Thoracic aorta (tissue), 2 donors: Measurements from ENCODE around the gene NOS1. TPM values are rescaled to one million over a fixed set of nuclear protein-coding genes. Genes with fewer than 3 reads are reported as not detected.

Source experiments
- ATAC-seq: fragments of 150-250 bp; one replicate; pipeline ENCODE4 v1.8.0; 2017; ENCODE audit warnings: low read depth; ENCODE audit not compliant: insufficient number of reproducible peaks, low FRiP score
- DNase-seq: peaks from one replicate; pipeline ENCODE4 v3.0.0-alpha.2; 2020; ENCODE audit warnings: low spot score
- H3K27ac ChIP-seq, 2 donors: fragments of 200-600 bp; sonication (generic); 1 replicate in 1 of 2; 2 replicates in 1 of 2; pipeline ENCODE4 v1.5.1; 2016; ENCODE audit warnings: mild to moderate bottlenecking in 2 of 2, moderate library complexity in 2 of 2
- H3K27me3 ChIP-seq: fragments of 200-600 bp; sonication (generic); replicated peaks from 2 replicates; pipeline ENCODE4 v1.6.0; 2016; ENCODE audit warnings: mild to moderate bottlenecking; ENCODE audit not compliant: insufficient read depth
- H3K36me3 ChIP-seq: fragments of 200-600 bp; sonication (generic); one replicate; pipeline ENCODE4 v1.5.1; 2016
- H3K4me1 ChIP-seq, 2 donors: fragments of 200-600 bp; sonication (generic); 1 replicate in 1 of 2; 2 replicates in 1 of 2; pipeline versions ENCODE4 v1.5.1 to v1.6.0; 2016; ENCODE audit warnings: low read depth in 2 of 2, mild to moderate bottlenecking in 1 of 2; ENCODE audit not compliant: control insufficient read depth in 1 of 2
- H3K4me3 ChIP-seq: fragments of 200-600 bp; sonication (generic); 2 replicates; pipeline ENCODE4 v1.5.1; 2016; ENCODE audit warnings: mild to moderate bottlenecking
- H3K9me3 ChIP-seq: fragments of 200-600 bp; sonication (generic); 2 replicates; pipeline ENCODE4 v1.5.1; 2016
- CTCF ChIP-seq: fragments of 200-600 bp; sonication (generic); IDR thresholded peaks from one replicate; pipeline ENCODE4 v1.5.1; 2019; ENCODE audit warnings: antibody characterized with exemption
- total RNA-seq, 2 donors: library from RNA; depleted of rRNA; stranded (reverse); fragments of >200 nt; gene quantifications; one replicate each; pipeline versions ENCODE4 v1.1.0 to v1.2.3, GENCODE V29; 2016

NOS1 gene
- total RNA-seq, 2 donors from 2014 or later, result 0.07 to 0.14 TPM

GRCh38 chr12:117343849-117344248 lies 17.6 kb downstream of the NOS1 start:
- TF ChIP-seq CTCF, result no peak
- ATAC-seq, result no peak
- Histone ChIP-seq H3K27me3 (no peaks in the 10 kb centered on the region), H3K27ac (no peak overlapping the region), H3K36me3 (no peaks in the 10 kb centered on the region), H3K9me3 (no peaks in the 10 kb centered on the region), H3K4me1 (no peaks in the 10 kb centered on the region), H3K4me3 (no peak overlapping the region)
- no peak for DNase-seq

- no peaks in the 10 kb centered on the region for H3K9me3 ChIP-seq
- H3K4me3 ChIP-seq, result no peak overlapping the region
- no peak overlapping the region for H3K27ac ChIP-seq
- no peaks in the 10 kb centered on the region for H3K27me3 ChIP-seq
- TF ChIP-seq CTCF, result no peak
- DNase-seq, result no peak
- ATAC-seq, result no peak
- no peaks in the 10 kb centered on the region for H3K4me1 ChIP-seq
- no peaks in the 10 kb centered on the region for H3K36me3 ChIP-seq
These were observed 18.1 kb downstream of the NOS1 start for GRCh38 chr12:117343296-117343695.

GRCh38 chr12:117342682-117343081 lies 18.7 kb downstream of the NOS1 start:
- H3K27me3 ChIP-seq, result no peaks in the 10 kb centered on the region
- H3K9me3 ChIP-seq, result no peaks in the 10 kb centered on the region
- no peak overlapping the region for H3K27ac ChIP-seq
- no peak overlapping the region for H3K4me3 ChIP-seq
- no peaks in the 10 kb centered on the region for H3K36me3 ChIP-seq
- DNase-seq, result no peak
- no peaks in the 10 kb centered on the region for H3K4me1 ChIP-seq
- ATAC-seq, result no peak
- no peak for TF ChIP-seq CTCF

GRCh38 chr12:117342247-117342646 lies 19.2 kb downstream of the NOS1 start:
- Histone ChIP-seq H3K27ac (no peak overlapping the region), H3K36me3 (no peaks in the 10 kb centered on the region), H3K4me3 (no peak overlapping the region), H3K9me3 (no peaks in the 10 kb centered on the region), H3K4me1 (no peaks in the 10 kb centered on the region), H3K27me3 (no peaks in the 10 kb centered on the region)
- TF ChIP-seq CTCF, result no peak
- ATAC-seq, result no peak
- no peak for DNase-seq

GRCh38 chr12:117339104-117339503 lies 22.3 kb downstream of the NOS1 start:
- H3K36me3 ChIP-seq, result no peaks in the 10 kb centered on the region
- no peaks in the 10 kb centered on the region for H3K4me1 ChIP-seq
- ATAC-seq (no peak), DNase-seq (no peak)
- H3K4me3 ChIP-seq, result no peak overlapping the region
- H3K27me3 ChIP-seq, result no peaks in the 10 kb centered on the region
- no peak overlapping the region for H3K27ac ChIP-seq
- no peak for TF ChIP-seq CTCF
- no peaks in the 10 kb centered on the region for H3K9me3 ChIP-seq
